Non-pigmented ciliary epithelial cell (primary cell): Measurements from ENCODE around the gene PDLIM3.

Source experiments
- DNase-seq: peaks from one replicate; pipeline ENCODE4 v3.0.0-alpha.2; 2010; ENCODE audit warnings: low read depth

Gene PDLIM3

DNA sequence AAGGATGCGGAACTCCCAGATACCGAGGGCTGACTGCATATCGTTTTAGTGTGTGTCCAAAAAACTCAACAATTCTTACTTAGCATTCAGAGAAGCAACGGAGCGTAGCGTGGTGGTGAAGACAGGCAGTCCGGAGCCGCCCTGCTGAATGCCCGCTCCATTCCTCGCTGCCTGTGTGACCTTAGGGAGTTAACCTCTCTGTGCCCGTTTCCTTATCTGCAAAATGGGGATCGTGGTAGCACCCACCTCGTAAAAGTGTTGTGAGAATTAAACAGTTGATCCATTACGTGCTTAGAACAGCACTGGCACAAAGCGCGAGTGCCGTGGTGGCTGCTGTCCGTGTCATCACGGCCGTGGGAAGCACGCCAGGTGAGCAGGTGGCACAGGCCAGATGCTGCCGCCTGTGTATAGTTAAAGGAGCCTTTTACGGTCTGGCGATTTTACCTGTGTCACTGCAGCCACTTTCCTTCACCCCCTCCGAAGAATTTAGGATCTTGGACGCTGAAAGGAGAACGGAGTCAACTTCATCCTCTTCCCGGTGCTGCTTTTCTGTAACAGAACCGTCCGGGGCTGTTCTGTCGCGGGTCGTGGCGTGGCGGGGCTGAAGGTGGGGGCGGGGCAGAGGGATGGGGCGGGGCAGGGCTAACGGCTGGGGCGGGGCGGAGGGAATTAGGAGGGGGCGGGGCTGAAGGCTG, 64.7 kb downstream of the PDLIM3 start:
- no peak for DNase-seq

DNA sequence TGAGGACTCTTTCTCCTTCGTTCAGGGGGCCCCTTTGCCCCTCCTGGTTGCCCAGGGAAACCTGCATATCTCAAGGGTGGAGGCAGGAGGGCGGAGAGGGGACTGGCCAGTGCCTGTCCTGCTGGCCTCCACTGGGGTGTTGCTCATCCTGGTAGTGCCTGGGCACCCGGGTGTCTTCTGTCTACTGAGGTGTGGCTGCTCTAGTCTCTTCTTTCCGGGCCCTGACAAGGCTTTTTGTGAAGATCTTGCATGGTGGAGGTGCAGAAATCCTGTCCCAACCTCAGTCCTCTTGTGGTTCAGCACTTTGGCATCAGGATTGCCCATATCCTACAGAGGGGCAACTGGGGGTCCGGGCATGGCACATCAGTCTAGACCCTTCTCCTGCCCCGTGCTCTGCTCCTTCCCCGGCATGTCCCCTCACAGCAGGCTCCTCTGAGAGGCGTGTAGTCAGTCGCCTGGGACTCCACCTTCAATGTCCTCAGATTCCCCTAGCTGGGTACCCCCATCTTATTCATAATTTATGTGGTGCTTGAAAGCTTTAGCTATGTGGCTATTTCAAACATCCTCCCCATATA, 65.6 kb downstream of the PDLIM3 start:
- no peak for DNase-seq

DNA sequence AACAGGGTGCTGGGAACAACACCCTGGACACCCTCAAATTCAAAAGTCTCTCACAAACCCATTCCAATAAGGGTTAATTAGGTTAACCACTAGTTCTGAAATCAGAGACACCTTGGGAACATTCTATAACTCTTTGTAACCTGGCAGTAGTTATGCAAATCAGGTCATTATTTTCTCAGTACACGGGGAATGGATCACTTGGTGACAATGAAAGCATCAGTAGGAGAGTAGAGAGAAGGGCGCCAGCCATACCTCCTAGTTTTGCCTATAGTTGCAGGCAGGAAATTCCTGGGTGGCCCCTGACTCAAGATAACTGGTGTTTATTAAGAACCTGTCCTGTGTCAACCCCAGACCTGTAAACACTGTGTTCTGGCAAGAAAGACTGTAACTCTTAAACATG, 66.3 kb downstream of the PDLIM3 start:
- no peak for DNase-seq

DNA sequence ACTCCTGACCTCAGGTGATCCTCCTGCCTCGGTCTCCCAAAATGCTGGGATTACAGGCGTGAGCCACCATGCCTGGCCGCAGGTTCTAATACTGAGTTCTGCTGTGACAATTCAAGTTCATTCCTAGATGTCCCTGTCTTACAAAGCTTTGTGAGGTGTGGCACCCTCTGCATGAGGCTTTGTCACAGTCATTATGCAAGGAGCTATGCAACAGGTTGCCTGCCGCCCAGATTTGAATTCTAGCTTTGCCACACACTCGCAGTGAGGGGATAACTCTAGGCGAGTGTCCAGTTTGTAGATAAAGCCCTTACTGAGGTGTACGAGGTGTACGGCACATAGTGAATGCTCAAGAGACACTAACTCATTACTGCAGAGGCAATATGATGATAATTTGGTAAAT, 67.3 kb downstream of the PDLIM3 start:
- DNase-seq, result no peak

DNA sequence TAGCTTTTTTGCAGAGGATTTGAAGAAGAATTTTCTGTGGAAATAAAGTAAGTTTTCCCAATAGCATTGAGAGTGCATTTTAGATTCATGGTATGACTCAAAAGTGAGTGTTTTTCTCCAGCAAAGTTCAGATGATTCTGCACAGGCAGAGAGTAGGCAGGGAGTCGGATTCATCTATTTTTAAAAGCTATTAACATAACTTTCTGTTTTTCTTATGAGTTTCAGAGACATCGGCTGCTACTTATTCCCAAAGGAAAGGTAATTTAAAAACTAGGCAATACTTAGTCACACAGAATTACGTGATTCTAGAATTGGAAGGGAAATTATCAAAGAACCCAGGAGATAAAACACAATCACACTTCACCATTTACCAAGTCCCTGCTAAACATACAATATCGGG, 68.2 kb downstream of the PDLIM3 start:
- no peak for DNase-seq

DNA sequence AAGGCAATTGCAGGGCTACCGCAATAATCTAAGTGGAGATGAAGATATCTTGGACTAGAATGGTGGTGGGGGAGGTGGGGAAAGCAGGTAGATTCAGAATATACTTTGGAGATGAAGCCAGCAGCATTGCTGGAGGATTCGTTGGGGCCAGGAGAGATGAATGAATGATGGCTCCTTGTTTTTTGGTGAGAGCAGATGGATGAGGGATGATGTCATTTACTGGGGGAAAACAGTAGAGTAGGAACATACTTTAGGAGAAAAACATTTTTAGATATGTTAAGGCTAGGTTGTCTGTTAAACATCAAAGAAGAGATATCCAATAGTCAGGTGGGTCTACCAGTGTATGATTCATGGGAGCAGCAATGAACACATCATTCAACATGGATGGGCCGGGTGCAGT, 69.6 kb downstream of the PDLIM3 start:
- no peak for DNase-seq

DNA sequence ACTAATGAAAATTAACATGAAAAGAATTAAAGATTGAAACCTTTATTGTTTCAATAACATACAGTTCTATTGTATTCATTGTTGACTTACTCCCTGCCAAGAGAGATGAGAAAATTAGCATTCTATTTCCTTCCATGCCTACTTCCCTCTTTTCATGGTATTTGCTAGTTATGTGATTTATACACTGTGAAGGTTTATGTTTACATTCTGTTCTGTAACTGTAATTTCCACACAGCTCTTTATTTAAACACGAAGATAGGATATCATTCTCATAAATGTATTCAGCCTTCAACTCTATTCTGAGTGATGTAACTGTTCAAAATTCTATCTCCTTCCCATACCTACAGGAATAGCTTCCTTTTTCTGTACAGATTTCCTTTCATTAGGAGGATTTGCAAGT, 70.4 kb downstream of the PDLIM3 start:
- no peak for DNase-seq

DNA sequence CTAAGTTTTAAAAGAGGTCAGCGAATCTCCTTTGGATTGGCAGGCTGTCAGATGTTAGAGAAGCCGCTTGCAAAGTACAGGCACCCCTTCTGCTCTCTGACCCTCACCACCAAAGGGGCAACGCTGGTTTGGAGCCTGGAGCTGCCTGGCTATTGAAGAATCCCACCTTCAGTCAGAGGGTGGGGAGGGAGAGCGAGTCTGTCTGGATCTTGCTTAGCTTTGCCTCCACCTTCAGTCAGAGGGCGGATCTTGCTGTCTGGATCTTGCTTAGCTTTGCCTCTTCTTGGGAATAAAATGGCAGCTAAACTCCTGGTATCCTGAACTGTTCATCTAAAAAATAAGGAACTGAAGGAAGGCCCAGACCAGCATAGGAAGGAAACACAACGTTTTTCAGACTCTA, 71.1 kb downstream of the PDLIM3 start:
- no peak for DNase-seq

DNA sequence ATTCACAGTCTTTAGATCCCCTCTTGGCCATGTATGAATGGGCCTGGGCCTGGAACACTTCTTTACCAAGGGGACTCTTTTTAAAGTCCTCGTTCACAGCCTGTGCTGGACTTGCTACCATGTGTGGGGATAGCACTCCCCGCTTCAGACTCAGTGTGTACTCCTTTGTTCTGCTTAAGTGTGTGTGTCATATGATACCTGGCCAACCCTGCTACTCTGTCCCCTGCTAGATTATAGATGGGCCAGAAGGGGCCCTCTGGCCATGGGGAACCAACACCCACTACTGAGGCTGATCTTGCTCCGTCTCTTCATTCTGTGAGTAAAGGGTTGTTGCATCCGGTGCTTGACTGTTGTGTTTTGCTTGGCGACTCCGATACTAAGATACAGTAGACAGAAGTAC, 71.8 kb downstream of the PDLIM3 start:
- DNase-seq, result no peak

DNA sequence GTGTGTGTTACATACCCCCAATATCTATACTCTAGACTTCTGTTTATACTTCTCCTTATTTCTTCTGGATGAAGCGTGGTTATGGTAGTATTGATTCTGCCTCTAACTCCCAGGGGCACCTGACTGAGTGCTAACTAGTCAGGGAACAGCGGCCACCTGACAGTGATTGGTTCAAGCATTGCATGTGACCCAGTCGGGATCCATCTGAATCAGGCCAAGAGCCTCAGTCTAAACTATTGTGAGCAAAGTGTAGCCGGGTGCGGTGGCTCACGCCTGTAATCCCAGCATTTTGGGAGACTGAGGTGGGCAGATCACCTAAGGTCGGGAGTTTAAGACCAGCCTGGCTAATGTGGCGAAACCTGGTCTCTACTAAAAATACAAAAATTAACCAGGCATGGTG, 73.7 kb downstream of the PDLIM3 start:
- no peak for DNase-seq

DNA sequence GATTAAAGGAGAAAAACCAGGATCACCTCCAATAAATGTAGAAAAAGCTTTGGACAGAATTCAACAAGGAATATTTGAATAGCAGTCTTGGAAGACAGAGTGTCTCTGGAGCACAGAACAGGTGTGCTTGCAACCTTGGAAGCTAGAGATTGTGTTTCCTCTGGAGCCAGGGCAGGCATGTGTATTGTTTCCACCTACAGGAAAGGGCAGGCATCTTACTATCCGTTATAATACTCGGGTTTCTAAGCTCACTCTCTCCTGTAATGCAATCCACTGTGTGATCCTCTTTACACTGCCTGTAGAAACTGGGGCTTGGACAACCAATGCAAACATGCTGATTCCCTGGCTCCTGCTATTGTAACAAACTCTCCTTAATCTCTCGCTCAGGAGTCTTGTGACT, 78.2 kb downstream of the PDLIM3 start:
- no peak for DNase-seq

DNA sequence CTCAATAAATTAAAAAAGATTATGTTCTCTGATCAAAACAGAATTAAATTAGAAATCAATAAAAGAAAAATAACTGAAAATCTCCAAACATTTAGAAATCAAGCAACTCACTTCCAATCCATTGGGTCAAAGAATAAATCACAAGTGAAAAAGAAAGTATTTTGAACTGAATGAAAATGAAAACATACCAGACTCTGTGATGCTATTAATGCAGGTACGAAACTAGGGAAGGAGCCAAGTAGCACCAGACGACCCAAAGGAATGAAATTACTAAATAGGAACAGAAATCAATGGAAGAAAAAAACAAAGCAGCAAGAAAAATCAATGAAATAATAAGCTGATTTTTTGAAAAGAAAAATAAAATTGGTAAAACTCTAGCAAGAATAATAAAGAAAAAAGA, 79.2 kb downstream of the PDLIM3 start:
- no peak for DNase-seq
